Gastroesophageal sphincter (tissue), 4 donors: ENCODE measurements around the gene RPEL1. TPM values are rescaled to one million over a fixed set of nuclear protein-coding genes. Genes with fewer than 3 reads are reported as not detected.

ENCODE experiments used
- ATAC-seq: fragments of 150-250 bp; one replicate; pipeline ENCODE4 v1.9.1; 2016; ENCODE audit warnings: mild to moderate bottlenecking, moderate library complexity
- H3K27ac ChIP-seq, 4 donors: fragments of 200-600 bp; sonication (generic) in 3 of 4; 1 replicate in 3 of 4; 2 replicates in 1 of 4; pipeline ENCODE4 v1.5.1; 2016 to 2019
- H3K27me3 ChIP-seq: fragments of 200-600 bp; sonication (generic); one replicate; pipeline ENCODE4 v1.5.1; 2019
- H3K36me3 ChIP-seq, 2 donors: fragments of 200-600 bp; sonication (generic); one replicate each; pipeline ENCODE4 v1.5.1; 2019; ENCODE audit warnings: control low read depth in 1 of 2
- H3K4me1 ChIP-seq, 3 donors: fragments of 200-600 bp; sonication (generic); 1 replicate in 2 of 3; 2 replicates in 1 of 3; pipeline ENCODE4 v1.5.1; 2016 to 2019; ENCODE audit warnings: control low read depth in 2 of 3
- H3K4me3 ChIP-seq, 2 donors: fragments of 200-600 bp; sonication (generic); one replicate each; pipeline ENCODE4 v1.5.1; 2019; ENCODE audit warnings: mild to moderate bottlenecking in 1 of 2, moderate library complexity in 1 of 2
- H3K9me3 ChIP-seq, 3 donors: fragments of 200-600 bp; sonication (generic); one replicate each; pipeline ENCODE4 v1.5.1; 2017 to 2019; ENCODE audit warnings: control low read depth in 2 of 3
- CTCF ChIP-seq, 4 experiments: fragments of 200-600 bp in 2 of 4; fragments of 450-650 bp in 2 of 4; sonication (generic) in 1 of 4; IDR thresholded peaks; one replicate each; pipeline ENCODE4 v1.5.1; 2017 to 2019; ENCODE audit warnings: antibody characterized with exemption in 4 of 4, mild to moderate bottlenecking in 2 of 4, moderate library complexity in 2 of 4
- EP300 ChIP-seq: sonication (generic); formaldehyde crosslinking; IDR thresholded peaks from one replicate; pipeline ENCODE4 v1.6.1; 2017; ENCODE audit warnings: antibody characterized with exemption, mild to moderate bottlenecking
- POLR2A ChIP-seq, 2 donors: fragments of 450-650 bp; IDR thresholded peaks; one replicate each; pipeline ENCODE4 v1.6.1; 2017; ENCODE audit warnings: antibody characterized with exemption in 2 of 2, mild to moderate bottlenecking in 2 of 2, moderate library complexity in 1 of 2
- POLR2AphosphoS5 ChIP-seq: sonication (generic); formaldehyde crosslinking; IDR thresholded peaks from one replicate; pipeline ENCODE4 v1.6.1; 2017; ENCODE audit warnings: antibody characterized with exemption
- WGBS, 2 donors: methylation state at CpG; one replicate each; pipeline ENCODE4 v1.1.5; 2018; ENCODE audit warnings: low coverage in 1 of 2; 5-methylcytosine and 5-hydroxymethylcytosine counted together
- total RNA-seq, 4 donors: library from RNA; depleted of rRNA; stranded (reverse); fragments of >200 nt; gene quantifications; one replicate each; pipeline ENCODE4 v1.1.0, GENCODE V29; 2016

RPEL1 gene
- total RNA-seq, 4 donors from 2014 or later, result not detected

GRCh38 chr10:103231047-103231551 lies 14.6 kb upstream of the RPEL1 start:
- TF ChIP-seq EP300, result no peak
- TF ChIP-seq POLR2AphosphoS5, result peak; percentile 57
- H3K27me3 ChIP-seq, result no peaks in the 10 kb centered on the region
- no peak overlapping the region for H3K4me3 ChIP-seq
- 24 to 27% methylated on average over 4 of the region's 4 CpGs for WGBS, 2 donors
- peaks cover 0 to 43% (median 5%) of the 10 kb centered on the region in 3 donors for H3K4me1 ChIP-seq
- H3K36me3 ChIP-seq, result no peaks in the 10 kb centered on the region
- peak overlapping the region; percentile 76 to 84 (median 78) for H3K27ac ChIP-seq
- no peaks in the 10 kb centered on the region for H3K9me3 ChIP-seq
- ATAC-seq, result peak; percentile 69

- peak overlapping the region in 3 of 4 donors; percentile 44 to 78 (median 76) for H3K27ac ChIP-seq
- 77 to 79% methylated on average over 2 to 3 of the region's 3 CpGs for WGBS, 2 donors
- ATAC-seq, result no peak
- H3K4me3 ChIP-seq, result no peak overlapping the region
- peaks cover 0 to 42% (median 5%) of the 10 kb centered on the region in 3 donors for H3K4me1 ChIP-seq
- no peaks in the 10 kb centered on the region for H3K9me3 ChIP-seq
- H3K27me3 ChIP-seq, result no peaks in the 10 kb centered on the region
- no peaks in the 10 kb centered on the region for H3K36me3 ChIP-seq
- TF ChIP-seq POLR2A (IDR thresholded peaks at IDR 0.05) (no peak), POLR2AphosphoS5 (no peak), CTCF (IDR thresholded peaks at IDR 0.05) (no peak), EP300 (no peak)
Measured at GRCh38 chr10:103232131-103232673, 13.5 kb upstream of the RPEL1 start.

- TF ChIP-seq POLR2A (IDR thresholded peaks at IDR 0.05) (no peak), CTCF (IDR thresholded peaks at IDR 0.05) (no peak), EP300 (no peak), POLR2AphosphoS5 (no peak)
- Histone ChIP-seq H3K4me3 (no peak overlapping the region), H3K27ac (no peak overlapping the region), H3K27me3 (no peaks in the 10 kb centered on the region), H3K4me1 (peaks cover 0 to 35% (median 5%) of the 10 kb centered on the region in 3 donors), H3K36me3 (no peaks in the 10 kb centered on the region), H3K9me3 (no peaks in the 10 kb centered on the region)
- 69 to 75% methylated on average over 7 of the region's 7 CpGs for WGBS, 2 donors
- no peak for ATAC-seq
Measured at GRCh38 chr10:103232772-103233488, 12.8 kb upstream of the RPEL1 start.

- Histone ChIP-seq H3K27me3 (no peaks in the 10 kb centered on the region), H3K36me3 (no peaks in the 10 kb centered on the region), H3K9me3 (no peaks in the 10 kb centered on the region), H3K27ac (no peak overlapping the region), H3K4me1 (peaks cover 0 to 13% (median 5%) of the 10 kb centered on the region in 3 donors), H3K4me3 (no peak overlapping the region)
- no peak for ATAC-seq
- WGBS, 2 donors, result 50 to 93% methylated on average over 1 to 2 of the region's 2 CpGs
- no peak for TF ChIP-seq CTCF (IDR thresholded peaks at IDR 0.05)
- TF ChIP-seq POLR2AphosphoS5, result no peak
- TF ChIP-seq EP300, result no peak
- TF ChIP-seq POLR2A (IDR thresholded peaks at IDR 0.05), result no peak
Measured at GRCh38 chr10:103235775-103236174, 9.9 kb upstream of the RPEL1 start.

- Histone ChIP-seq H3K27me3 (no peaks in the 10 kb centered on the region), H3K4me3 (no peak overlapping the region), H3K36me3 (no peaks in the 10 kb centered on the region), H3K9me3 (no peaks in the 10 kb centered on the region), H3K4me1 (peaks cover 0 to 11% (median 3%) of the 10 kb centered on the region in 3 donors), H3K27ac (no peak overlapping the region)
- ATAC-seq, result peak; percentile 61
- 56 to 65% methylated on average over 8 to 11 of the region's 11 CpGs for WGBS, 2 donors
- TF ChIP-seq POLR2AphosphoS5 (no peak), CTCF (IDR thresholded peaks at IDR 0.05) (peak in 3 of 4 experiments; percentile 15 to 41 (median 23)), POLR2A (IDR thresholded peaks at IDR 0.05) (no peak)
Measured at GRCh38 chr10:103238506-103239252, 7.0 kb upstream of the RPEL1 start.
